ENCODE data around the gene CYB561. TPM values are rescaled to one million over a fixed set of nuclear protein-coding genes. Genes with fewer than 3 reads are reported as not detected.

The CYB561 gene
- total and polyA plus RNA-seq, 2 donors (not counting 3 experiments of a cell fraction or from before 2014, with no cell fraction given): 34.9 to 71.1 TPM

- H3K27ac ChIP-seq (ENCODE audit: insufficient read depth, low read depth, low read length): no peak overlapping the region
- TF ChIP-seq POLR2A (IDR thresholded peaks at IDR 0.05; ENCODE audit: low read depth, low read length): no peak
- no peak for DNase-seq (ENCODE audit: low read depth, low spot score)
- ChIA-PET POLR2A (no interaction called here), CTCF (interaction anchor here (0.8 to 2.4 kb wide), 4 partner anchors 13 to 120 kb away, joined by 3 to 9 read pairs (median 5); no protein-coding TSS in a partner anchor)
- H4K20me1 ChIP-seq (replicated peaks; ENCODE audit: control insufficient read depth, extremely low read depth, insufficient read depth, low read length): no peaks in the 10 kb centered on the region
- intact Hi-C loops (cut with micrococcal nuclease) (no loop called here), dilution Hi-C loops (cut with MboI; ENCODE audit: extremely low pct_ligation_motif_present, low sequenced_read_pairs) (no loop called here)
- H3K9me1 ChIP-seq (replicated peaks; ENCODE audit: control insufficient read depth, extremely low read depth, insufficient read depth, low read length): no peaks in the 10 kb centered on the region
- H2AFZ ChIP-seq (ENCODE audit: low read depth, low read length): no peak overlapping the region
- H3K27me3 ChIP-seq (ENCODE audit: control insufficient read depth in 2 of 2, insufficient read depth in 2 of 2, low read length in 2 of 2): no peaks in the 10 kb centered on the region
- H3K4me1 ChIP-seq (ENCODE audit: control insufficient read depth, extremely low read depth, insufficient read depth, low read length): no peaks in the 10 kb centered on the region
- no peaks in the 10 kb centered on the region for H3K79me2 ChIP-seq (ENCODE audit: control insufficient read depth, insufficient read depth, low read length)
- no TSS peak for BruUV-seq (replicated peaks)
- H3K4me2 ChIP-seq (ENCODE audit: insufficient read depth, low read length): no peak overlapping the region
- H3K9me3 ChIP-seq (replicated peaks; ENCODE audit: control insufficient read depth, insufficient read depth, low read length): no peaks in the 10 kb centered on the region
- peaks cover 0 to 36% of the 10 kb centered on the region in 2 experiments for H3K36me3 ChIP-seq (ENCODE audit: control insufficient read depth in 2 of 2, extremely low read depth in 1 of 2, insufficient read depth in 2 of 2, low read length in 2 of 2)
- no peak for FAIRE-seq
- no peak overlapping the region for H3K9ac ChIP-seq (replicated peaks; ENCODE audit: extremely low read depth, insufficient read depth, low read length)
- H3K4me3 ChIP-seq (replicated peaks in 1 of 3; ENCODE audit: insufficient read depth in 1 of 3, low read depth in 1 of 3, low read length in 3 of 3): no peak overlapping the region
Observed at GRCh38 chr17:63491977-63492618, 46.0 kb upstream of the CYB561 start.

GRCh38 chr17:63491413-63491812 lies 45.3 kb upstream of the CYB561 start:
- no peaks in the 10 kb centered on the region for H4K20me1 ChIP-seq (replicated peaks; ENCODE audit: control insufficient read depth, extremely low read depth, insufficient read depth, low read length)
- POLR2A ChIA-PET: no interaction called here
- no peaks in the 10 kb centered on the region for H3K9me3 ChIP-seq (replicated peaks; ENCODE audit: control insufficient read depth, insufficient read depth, low read length)
- FAIRE-seq (no peak), DNase-seq (ENCODE audit: low read depth, low spot score) (no peak)
- no peak overlapping the region for H3K9ac ChIP-seq (replicated peaks; ENCODE audit: extremely low read depth, insufficient read depth, low read length)
- CTCF ChIA-PET: interaction anchor here (0.8 to 2.4 kb wide), 3 partner anchors 12 to 66 kb away, joined by 3 to 9 read pairs (median 7); no protein-coding TSS in a partner anchor
- H3K36me3 ChIP-seq (ENCODE audit: control insufficient read depth in 2 of 2, extremely low read depth in 1 of 2, insufficient read depth in 2 of 2, low read length in 2 of 2): peaks cover 0 to 40% of the 10 kb centered on the region in 2 experiments
- BruUV-seq (replicated peaks): no TSS peak
- TF ChIP-seq POLR2A (IDR thresholded peaks at IDR 0.05; ENCODE audit: low read depth, low read length) (no peak), FOS (IDR thresholded peaks at IDR 0.05; ENCODE audit: borderline replicate concordance, insufficient read depth, low read length) (no peak)
- dilution Hi-C loops (cut with MboI; ENCODE audit: extremely low pct_ligation_motif_present, low sequenced_read_pairs) (no loop called here), intact Hi-C loops (cut with micrococcal nuclease) (no loop called here)
- no peak overlapping the region for H3K27ac ChIP-seq (ENCODE audit: insufficient read depth, low read depth, low read length)
- H3K9me1 ChIP-seq (replicated peaks; ENCODE audit: control insufficient read depth, extremely low read depth, insufficient read depth, low read length): no peaks in the 10 kb centered on the region
- no peak overlapping the region for H3K4me2 ChIP-seq (ENCODE audit: insufficient read depth, low read length)
- H3K4me3 ChIP-seq (replicated peaks in 1 of 3; ENCODE audit: insufficient read depth in 1 of 3, low read depth in 1 of 3, low read length in 3 of 3): no peak overlapping the region
- no peak overlapping the region for H2AFZ ChIP-seq (ENCODE audit: low read depth, low read length)
- no peaks in the 10 kb centered on the region for H3K27me3 ChIP-seq (ENCODE audit: control insufficient read depth in 2 of 2, insufficient read depth in 2 of 2, low read length in 2 of 2)
- no peaks in the 10 kb centered on the region for H3K4me1 ChIP-seq (ENCODE audit: control insufficient read depth, extremely low read depth, insufficient read depth, low read length)
- no peaks in the 10 kb centered on the region for H3K79me2 ChIP-seq (ENCODE audit: control insufficient read depth, insufficient read depth, low read length)

All from endothelial cell of umbilical vein (primary cell).